ENCODE results near the gene KLHL22.
"Not testable (repeated sequence)": the region's sequence is repeated elsewhere in the genome, so short reads cannot be mapped to it uniquely, and the experiment has no call there.

The KLHL22 gene, protein sequence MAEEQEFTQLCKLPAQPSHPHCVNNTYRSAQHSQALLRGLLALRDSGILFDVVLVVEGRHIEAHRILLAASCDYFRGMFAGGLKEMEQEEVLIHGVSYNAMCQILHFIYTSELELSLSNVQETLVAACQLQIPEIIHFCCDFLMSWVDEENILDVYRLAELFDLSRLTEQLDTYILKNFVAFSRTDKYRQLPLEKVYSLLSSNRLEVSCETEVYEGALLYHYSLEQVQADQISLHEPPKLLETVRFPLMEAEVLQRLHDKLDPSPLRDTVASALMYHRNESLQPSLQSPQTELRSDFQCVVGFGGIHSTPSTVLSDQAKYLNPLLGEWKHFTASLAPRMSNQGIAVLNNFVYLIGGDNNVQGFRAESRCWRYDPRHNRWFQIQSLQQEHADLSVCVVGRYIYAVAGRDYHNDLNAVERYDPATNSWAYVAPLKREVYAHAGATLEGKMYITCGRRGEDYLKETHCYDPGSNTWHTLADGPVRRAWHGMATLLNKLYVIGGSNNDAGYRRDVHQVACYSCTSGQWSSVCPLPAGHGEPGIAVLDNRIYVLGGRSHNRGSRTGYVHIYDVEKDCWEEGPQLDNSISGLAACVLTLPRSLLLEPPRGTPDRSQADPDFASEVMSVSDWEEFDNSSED

DNA sequence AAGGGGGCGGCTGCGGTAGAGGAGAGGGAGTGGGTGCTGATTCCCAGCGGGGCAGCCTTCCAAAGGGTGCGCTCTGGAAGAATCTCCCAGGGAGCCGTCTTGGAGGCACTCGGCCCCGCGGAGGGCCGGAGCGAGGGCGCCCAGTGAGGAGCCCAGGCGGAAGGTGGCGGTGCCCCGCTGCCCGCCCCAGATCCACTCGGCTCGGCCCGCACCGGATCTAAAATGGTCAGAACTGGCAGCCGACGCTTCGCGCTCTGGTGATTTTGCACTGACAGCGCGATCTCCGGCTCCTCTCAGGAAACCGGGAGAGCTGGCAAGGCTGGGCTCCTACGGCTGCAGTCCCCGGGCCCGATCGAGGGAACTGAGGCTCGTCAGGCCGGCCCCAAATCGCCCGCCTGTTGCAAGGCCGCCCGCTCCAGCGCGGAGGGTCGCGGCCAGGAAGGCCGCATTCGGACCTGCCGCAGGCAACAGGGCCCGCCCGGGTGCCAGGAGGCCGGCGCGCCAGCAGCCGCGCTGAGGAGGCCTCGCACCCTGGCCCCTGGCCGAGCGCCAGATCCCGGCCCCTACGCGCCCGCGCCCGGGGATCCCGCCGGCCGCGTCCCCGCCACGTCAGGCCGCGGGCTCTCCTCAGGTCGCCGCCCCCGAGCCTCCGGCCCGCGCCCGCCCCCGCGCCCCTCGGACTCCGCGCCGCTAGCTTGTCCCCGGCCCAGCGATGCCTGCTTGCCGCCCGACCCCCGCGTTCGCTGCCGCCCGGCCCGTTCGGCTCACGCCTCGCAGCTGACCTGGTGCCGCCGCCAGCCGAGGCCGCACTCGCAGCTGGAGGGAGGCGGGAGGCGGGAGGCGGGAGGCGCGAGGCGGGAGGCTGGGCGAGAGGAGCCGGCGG, at the start of gene KLHL22:
Gene KLHL22, minus strand, starts transcription at position 818 of the 883 bp plus-strand sequence. CDS start 6,584 bp downstream, outside the sequence.
- DNase-seq, result peak; percentile 25 to 84 (median 32)

DNA sequence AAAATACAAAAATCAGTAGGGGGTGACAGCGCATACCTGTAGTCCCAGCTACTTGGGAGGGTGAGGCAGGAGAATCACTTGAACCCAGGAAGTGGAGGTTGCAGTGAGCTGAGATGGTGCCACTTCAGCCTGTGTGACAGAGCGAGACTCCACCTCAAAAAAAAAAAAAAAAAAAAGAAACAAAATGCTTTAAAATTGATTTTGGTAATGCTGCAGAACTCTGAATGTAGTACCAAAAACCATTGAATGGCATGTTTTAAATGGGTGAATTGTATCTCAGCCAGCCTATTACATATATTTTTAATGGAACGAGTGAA, 49.7 kb upstream of the KLHL22 start:
- not testable (repeated sequence) for DNase-seq

DNA sequence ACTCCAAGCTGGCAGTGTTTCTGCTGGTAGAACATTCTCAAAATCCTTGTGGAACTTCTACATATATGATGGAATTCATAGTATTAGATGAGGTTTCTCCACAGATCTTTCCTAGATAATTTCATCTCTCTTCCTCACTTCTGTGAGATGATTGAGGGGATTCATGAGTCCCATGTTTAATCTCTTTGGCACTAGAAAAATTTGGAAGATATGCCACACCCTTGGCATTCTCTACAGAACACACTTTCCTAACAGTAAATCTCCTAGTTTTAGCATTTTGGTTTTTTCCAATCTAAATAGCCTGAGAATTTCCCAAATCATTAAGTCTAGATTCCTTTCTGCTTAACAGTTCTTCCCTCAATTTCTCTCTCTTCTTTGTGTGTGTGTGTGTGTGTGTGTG, 47.1 kb upstream of the KLHL22 start:
- no peak for DNase-seq

DNA sequence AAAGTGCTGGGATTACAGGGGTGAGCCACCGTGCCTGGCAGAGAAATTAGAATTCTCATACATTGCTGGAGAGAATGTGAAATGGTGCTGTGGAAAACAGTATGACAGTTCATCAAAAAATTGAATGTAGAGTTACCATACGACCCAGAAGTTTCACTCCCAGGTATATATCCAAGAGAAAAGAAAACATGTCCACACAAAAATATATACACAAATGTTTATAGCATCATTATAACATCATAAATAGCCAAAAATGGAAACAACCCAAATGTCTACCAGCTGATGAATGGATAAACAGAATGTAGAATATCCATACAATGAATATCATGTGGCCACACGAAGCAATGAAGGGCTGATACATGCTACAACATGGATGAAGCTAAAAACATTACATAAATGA, 46.5 kb upstream of the KLHL22 start:
- no peak for DNase-seq

DNA sequence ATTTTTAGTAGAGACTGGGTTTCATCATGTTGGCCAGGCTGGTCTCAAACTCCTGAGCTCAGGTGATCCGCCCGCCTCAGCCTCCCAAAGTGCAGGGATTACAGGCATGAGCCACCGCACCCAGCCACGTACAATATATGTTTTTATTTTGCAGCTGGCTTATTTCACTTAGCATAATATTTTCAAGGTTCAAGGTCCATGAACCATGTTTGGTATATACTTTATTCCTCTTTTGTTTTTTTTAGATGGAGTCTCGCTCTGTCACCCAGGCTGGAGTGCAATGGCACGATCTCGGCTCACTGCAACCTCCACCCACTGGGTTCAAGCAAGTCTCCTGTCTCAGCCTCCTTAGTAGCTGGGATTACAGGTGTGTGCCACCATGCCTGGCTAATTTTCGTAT, 43.3 kb upstream of the KLHL22 start:
- DNase-seq, result not testable (repeated sequence)

DNA sequence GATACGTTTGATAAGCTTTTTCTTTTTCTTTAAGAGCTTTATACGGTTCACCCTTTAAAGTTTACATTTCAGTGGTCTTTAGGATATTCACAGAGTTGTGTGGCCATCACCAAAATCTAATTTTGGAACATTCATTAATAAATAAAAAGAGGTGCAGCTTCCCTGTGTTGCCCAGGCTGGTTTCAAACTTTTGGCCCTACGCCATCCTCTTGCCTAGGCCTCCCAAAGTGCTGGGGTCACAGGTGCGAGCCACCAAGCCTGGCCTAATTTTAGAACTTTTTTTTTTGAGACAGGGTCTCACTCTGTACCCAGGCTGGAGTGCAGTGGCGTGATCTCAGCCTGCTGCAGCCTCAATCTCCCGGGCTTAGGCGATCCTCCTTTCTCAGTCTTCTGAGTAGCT, 42.4 kb upstream of the KLHL22 start:
- no peak for DNase-seq

DNA sequence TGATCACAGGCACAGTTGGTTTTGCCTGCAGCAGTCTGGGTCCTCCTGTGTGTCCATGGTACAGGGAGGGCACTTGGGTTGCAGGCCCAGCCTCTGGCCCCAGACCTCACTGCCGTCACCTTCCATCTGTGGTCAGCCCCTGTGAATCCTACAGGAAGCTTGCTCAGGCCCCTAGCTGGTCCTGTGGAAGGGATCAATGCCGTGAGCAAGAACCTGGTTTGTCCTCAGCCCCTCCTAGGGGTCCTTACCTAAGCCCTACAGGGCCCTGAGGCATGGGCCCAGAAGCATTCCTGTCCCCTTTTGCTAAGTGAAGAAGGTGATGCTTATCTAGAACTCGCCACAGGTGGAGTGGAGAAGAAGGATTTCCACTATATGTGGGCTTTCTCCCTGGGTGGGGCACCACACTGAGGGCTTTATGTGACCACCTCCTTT, 41.7 kb upstream of the KLHL22 start:
- no peak for DNase-seq

DNA sequence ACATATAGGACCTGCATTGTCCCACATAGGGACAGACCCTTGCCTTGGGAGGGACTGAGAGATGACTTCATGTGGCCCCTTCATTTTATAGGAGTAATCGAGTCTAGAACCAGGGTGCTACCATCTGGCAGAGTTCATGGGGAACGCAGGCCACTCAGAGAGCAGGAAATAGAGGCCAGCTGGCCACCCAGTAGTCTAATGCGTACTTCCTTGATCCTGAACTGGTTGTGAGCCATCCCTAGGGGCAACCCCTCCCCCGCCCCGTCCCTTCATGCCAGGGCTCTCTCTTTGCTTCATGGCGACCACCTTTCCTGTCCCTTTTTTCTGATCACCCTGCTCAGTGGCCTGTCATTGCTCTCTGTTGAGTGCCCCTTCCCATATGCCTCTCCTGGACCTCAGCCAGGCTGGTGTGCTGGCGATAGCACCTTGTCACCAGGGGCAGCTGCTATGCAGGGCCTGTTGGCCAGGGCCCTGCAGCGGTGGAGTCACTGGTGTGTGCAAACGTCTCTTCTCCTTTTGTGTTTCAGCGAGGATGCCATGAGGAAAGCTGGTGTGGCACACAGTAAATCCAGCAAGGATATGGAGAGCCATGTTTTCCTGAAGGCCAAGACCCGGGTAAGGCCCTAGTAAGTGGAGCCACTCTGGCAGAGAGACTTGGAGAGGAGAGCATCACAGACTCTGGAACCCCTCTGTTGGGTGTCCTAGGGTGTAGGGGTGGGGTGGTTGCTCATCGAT, 41.2 kb upstream of the KLHL22 start:
- DNase-seq, result no peak

DNA sequence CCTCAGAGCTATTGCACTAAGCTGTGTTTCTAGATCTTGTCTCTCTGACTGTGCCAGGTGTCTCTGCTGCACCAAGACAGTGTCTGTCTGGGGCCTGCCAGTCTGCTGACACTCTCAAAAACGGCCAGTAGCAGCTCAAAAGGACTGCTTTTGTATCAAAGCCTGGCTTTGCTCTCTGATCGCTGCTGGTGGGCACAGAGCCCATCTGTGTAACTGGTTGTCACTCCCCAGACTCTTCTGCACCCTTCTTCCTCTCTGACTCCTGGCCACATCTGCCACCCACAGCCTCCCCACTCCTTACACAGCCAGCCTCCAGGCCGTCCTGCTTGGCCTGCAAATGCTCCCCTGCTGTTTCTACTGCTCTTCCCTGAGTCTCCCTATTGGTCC, 38.3 kb upstream of the KLHL22 start:
- DNase-seq, result no peak

DNA sequence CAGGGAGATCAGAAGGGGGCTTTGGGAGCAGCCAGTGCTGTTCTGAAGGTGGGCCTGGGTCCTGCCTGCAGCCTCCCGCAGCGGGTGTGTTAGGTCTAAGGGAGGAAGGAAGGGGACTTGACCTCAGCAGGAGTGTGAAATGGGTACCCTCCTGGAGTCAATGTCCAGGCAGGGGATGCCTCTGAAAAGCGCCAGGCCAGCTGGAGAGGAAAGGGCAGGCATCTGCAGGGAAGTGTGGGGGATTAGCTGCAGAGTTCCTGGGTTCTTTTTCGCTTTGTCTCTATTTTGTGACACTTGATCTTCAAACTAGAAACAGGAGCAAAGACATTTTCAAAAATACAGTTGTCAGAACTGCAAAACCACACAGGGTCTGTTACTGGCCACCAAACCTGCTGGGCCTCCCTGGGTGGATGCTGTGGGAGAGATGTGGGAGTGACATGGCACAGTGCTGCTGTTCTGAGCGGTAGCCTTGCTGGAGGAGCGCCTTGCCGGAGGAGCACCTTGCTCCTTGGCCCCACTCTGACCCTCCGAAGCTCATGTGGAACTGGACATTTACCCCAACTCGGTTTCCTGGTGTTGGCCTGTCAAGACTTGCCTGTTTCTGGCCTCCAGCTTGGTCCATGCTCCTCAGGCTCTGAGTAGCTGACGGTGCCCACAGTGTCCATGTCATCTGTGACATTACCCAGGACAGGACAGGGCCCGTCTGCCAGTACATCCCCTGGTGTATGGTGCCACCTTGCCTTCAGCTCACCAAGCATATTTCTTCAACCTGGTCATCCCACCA, 37.7 kb upstream of the KLHL22 start:
- no peak for DNase-seq

DNA sequence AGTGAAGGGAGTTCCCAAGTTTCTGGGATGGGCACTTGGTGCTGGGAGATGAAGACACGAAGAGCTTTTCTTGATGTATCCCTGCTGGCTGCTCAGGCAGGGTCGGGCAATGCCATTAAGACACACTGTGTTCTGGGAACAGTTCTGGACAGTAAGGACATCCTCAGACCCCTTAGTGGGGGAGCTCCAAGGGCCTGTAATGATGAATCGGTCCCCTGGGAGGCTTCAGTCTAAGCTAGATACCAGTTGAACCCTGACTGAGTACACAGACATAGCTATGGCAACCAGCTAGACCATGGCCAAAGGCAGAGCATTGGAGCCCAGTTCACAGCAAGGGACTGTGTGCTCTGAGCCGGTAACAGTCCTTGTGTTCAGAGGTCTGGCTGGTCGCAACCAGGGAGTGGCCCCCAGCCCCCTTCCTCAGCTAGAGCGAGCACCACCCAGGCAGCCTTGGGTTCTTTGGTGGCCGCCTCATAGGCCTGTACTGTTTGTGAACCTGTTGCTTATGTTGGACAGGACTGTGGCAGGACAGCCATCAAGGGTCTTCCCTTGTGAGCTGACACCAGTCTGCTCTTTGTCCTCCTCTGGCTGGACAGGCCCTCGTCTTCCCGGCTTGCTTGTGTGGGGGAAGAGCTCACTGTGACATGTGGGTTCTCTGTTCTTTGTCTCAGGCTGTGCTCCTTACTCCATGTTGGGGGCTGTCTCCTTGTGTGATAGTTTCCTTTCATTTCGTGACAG, 36.8 kb upstream of the KLHL22 start:
- no peak for DNase-seq

DNA sequence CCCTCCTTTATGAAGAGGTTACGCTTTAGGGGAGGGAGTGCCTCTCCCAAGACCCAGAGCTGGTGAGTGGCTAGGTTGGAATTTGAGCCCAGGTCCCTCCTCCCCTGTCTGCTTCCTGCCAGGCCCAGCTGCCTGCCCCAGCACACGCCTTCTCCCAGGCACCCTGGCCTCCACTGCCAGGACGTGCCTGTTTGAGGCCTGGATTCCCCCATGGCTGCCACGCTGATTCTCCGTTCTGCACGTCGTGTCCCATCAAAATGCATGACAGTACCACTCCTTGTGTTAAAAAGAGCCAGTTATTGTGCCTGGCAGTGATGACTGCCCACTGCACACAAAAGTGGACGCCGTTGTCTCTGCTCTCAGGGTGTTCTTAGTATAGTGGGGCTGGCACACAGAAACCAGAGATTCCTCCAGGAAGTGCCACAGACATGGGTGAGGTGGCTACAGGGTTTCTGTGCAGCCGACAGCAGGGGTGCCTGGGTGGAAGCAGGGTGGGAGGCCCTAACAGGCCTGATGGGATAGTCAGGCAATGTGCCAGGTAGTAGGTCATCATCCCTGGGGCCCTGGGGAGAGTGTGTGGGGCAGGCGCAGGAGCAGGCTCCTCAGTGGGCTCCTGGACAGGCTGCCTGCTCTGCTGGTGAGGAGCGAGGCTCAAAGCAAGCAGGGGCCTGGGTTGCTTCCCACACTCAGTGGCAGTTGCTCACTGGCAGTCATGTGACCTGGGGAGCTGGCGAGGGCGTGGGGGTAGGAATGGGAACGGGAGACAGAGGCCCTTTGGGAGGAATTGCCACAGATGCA, 36.0 kb upstream of the KLHL22 start:
- peak; percentile 58 to 79 (median 64) for DNase-seq

DNA sequence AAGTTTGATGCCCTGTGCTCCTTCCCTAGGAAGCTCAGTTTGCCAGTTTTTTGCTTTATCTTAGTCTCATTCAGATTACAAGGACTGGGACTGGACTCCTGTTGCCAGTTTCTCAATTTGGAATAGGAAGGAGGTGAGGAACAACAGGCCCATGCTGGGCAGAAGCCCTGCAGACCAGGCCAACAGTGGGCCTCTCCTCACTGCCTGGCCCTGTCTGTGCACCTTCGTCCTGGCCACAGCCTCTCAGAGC, 35.5 kb upstream of the KLHL22 start:
- no peak for DNase-seq

DNA sequence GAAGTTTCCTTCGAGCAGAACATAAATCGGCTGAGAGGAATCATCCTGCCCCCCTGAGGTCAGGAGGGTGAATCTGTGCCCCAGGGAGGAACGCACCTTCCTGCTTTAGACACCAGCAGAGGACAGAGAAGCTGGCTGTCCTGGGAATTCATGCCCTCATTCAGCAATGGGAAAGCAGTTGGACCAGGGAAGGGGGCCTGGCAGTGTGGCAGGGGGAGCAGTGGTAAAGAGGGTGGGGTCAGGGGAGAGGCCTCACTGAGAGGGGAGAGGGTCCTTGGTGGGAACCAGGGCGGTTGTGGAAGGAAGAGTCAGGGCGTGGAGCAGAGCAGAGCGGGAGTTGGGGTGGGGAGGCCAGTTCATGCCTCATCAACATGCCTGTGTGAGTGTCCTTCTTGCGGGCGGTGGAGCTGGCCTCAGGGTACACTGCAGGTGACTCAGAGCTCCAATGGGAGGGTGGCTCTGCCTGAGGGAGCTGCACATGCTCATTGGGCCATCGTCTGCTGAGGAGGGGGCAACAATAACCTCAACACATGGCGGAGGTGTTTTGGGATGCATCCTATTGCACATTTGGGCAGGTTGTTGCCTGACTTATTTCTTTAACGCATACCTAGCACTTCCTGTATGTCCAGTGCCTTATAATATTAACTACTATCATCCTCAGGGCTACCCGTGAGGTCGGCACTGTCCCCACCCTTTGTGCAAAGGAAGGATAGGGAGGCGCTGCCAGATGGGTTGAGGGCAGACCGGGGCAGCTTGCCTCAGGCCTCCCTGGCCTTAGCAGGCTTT, 35.0 kb upstream of the KLHL22 start:
- no peak for DNase-seq

DNA sequence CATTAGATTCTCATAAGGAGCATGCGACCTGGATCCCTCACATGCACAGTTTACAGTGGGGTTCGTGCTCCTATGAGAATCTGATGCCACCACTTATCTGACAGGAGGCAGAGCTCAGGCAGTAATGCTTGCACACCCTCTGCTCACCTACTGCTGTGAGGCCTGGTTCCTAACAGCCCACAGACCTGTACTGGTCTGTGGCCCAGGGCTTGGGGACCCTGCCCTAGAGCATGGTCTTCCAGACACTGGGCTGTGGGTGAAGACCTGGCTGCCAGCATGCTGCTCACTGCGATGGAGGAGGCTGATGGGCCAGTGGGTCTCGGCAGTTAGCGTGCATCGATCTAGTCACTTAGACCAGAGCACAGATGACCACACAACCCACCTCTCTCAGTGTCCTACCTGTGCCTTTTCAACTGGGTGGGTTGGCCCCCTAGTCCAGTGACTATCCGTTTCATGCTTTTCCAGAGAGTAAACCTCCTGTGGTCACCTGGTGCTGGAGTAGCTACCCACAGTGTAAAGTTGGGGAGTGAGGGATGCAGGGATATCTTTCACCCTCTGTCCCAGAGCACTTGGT, 32.9 kb upstream of the KLHL22 start:
- DNase-seq, result no peak

DNA sequence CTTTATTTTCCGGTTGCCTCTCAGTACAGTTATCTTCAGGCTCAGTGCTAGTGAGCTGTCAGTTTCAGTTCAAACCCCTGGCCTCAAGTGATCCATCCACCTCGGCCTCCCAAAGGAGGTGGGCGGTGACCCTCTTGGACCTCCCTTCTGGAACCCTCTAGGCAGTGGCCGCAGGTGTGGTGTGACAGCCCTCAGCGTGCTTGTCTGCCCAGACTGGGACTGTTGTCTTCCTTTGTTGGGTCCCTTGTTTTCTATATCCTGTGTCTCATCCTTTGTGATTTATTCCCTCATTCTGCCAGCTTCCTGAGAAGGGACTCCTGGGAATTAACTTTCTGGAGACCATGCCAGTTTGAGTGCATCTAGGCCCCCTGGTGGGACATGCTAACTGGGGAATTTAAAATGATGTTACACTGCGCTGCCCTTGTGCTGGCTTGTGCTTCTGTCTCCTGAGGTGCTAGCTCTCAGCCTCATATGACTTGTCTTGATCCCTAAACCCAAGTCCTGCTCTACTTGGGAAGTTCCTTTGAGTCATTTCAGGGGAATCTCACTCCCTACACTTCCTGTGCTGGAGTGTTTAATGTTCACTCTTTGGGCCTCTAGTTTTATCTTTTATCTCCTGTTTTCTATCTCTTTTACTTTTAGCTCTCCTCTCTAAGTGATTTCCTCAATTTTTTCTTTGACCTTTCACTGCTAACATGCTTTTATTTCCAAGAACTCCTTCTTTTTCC, 31.2 kb upstream of the KLHL22 start:
- DNase-seq, result peak; percentile 75 to 83 (median 80)

DNA sequence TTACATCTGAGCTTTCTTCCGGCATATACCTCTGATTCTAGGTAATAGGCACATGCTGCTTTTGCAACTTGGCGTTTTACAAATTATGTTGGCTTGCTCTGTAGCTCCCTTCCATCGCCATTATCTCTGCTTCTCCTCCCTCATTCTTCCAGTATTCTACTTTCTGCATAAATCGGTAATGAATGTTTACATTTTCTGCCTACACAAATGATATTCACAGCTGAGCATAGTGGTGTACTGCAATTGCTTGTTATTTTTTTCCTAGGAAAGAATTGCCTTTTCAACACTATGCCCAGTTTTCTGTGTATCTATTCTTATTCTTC, 30.7 kb upstream of the KLHL22 start:
- DNase-seq, result no peak

DNA sequence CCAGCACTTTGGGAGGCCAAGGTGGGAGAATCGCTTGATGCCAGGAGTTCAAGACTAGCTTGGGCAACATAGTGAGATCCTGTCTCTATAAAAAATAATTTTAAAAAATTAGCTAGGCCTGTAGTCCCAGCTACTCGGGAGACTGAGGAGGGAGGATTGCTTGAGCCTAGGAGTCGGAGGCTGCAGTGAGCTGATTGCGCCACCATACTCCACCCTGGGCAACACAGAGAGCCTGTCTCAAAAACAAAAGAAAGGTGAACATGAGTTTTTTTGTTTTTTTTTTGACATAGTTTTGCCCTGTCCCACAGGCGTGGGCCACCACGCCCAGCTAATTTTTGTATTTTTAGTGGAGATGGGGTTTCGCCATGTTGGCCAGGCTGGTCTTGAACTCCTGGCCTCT, 29.5 kb upstream of the KLHL22 start:
- no peak for DNase-seq

DNA sequence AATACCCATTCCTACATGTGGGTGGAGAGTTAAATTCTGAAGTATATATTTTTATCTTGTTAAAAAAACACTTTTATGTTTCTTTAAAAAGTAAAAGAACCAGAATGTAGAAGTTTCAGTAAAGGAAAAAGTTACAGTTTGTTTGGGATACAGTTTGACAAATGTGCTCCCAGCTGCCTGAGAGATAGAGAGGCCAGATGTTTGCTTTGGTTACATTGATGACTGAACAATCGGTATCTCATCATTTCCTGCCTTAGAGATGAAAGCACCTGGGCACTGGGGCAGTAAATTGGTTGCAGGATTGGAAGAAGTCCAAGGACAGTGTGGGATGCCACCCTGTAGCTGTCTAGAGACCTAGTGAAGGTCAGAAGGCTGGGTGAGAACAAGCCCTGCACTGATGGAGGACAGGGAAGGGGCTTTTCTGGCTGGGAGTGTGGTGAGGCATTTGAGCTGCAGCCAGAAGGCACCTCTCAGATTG, 28.4 kb upstream of the KLHL22 start:
- no peak for DNase-seq
